HG02973 (cell line): Measurements from ENCODE around the gene PDZD8.
"Not testable (repeated sequence)": the region's sequence is repeated elsewhere in the genome, so short reads cannot be mapped to it uniquely, and the experiment has no call there.

Experiments
- ATAC-seq: cut with Tn5 transposase; IDR thresholded peaks from one replicate; pipeline ENCODE4 v1.9.1; 2021; ENCODE audit warnings: moderate library complexity; ENCODE audit not compliant: unreplicated experiment

The PDZD8 gene

DNA sequence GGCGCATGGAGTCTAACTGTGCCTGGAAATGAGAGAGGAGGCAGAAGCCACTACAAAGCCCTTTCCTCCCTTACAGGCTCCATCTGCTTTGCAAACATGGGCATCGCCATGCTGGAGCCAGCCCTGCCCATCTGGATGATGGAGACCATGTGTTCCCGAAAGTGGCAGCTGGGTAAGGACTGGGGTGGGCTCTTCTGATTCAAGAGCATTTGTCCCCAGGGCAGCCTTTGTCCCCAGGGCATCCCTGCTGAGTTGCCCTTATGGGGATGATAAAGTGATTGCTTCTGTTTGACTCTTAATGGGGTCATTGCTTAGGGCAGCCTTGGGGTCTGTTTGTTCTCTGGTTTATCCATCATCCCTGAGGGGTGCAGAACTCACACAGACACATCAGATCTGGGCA is 117.5 kb downstream of the PDZD8 start:
- no peak for ATAC-seq

DNA sequence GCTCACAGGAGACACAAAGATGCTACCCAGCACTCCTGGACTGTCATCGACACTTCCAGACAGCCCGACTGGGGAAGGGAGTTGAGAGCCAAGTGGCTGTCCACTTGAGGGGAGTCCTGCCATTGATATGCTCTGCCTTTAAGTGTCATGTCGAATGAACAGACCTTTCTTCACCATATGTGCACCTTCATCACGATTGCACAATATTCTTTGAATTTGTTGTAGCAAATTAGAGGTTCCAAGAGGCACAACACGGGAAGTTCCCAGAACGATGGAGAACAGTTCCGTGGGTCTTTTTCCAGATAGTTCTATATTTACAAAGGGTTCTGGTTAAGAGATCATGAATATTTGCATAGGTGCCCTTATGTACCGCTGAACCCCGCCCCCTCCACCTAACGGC is 118.3 kb downstream of the PDZD8 start:
- ATAC-seq, result no peak

DNA sequence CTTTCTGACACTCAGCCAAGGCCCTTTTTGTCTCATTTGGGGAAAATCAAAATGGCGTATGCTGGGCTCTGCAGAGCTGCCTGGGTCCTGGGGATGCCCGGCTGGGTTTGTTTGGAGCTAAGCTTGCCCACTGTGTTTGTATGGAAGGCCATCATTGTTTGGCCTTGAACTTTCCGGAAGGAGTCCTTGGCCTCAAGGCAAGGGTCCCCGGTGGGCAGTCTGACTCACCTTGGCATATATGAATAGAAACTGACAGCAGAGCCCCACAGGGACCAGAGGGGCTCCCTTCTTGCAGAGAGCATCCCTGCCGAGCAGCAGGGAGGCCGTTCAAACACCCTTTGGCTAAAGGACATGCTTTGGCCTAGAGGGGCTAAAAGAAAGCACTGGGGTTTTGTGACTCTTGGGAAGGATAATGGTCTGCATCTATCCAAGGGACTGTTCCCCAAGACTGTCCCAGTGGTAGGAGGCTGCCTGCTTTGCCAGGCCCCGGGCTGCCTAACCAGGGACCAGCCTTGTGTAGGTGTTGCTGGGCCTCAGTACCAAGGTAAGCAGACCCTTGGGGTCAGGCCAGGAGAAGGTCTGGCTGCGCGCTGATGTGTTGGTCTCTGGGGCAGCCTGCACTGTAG is 119.3 kb downstream of the PDZD8 start:
- ATAC-seq, result no peak

DNA sequence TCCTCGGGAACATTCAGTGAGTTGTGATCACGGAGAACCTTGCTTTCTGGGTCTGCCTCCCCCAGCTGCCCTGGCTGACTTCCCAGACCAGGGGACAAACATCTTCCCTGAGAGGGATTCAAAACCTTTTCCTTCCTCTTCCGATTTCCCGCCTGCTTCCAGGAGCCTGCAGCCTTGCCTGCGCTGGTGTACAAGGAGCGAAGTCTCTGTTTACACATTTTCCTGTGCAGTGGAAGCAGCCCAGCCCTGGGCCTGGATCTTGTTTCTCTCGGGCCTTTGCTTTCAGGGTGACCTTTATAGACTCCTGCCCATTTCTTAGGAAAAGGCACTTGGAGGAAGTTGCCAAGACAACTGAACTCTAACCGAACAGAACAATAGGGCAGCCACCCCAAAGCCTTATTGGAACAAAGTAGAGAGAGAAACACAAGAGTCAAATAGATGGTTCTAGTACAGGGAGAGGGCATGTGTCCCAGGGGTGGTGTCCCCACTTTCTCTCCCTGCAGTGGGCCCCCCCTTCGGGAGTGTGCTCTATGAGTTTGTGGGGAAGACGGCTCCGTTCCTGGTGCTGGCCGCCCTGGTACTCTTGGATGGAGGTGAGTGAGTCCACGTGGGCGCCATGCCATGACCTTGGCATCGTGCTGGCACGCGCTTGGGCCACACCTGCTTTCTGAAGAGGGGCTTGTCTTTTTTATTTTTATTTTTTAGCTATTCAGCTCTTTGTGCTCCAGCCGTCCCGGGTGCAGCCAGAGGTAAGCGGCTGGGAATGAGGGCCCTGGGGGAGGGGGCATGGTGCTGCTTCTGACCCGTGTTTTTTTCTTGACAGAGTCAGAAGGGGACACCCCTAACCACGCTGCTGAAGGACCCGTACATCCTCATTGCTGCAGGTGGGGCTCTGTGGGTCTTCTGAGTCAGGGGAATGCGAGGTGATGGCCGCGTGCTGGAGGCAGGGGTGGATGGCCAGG is 120.2 kb downstream of the PDZD8 start:
- no peak for ATAC-seq

DNA sequence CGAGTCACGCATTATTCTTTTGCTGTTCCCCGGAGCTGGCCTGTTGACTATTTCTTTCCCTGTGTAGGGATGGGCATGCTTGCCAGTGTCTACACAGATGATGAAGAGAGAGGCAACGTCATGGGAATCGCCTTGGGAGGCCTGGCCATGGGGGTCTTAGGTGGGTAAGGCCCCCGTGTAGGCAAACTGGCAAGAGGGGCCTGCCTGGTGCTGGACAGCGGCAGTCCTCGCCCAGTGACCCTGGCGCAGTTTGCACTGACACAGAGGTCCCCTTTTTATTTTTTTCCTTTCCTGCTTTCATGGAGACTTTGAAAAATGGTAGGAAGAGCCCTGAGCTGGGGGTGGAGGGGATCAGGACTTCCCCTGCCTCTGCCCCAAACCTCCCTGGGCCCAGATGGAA is 120.9 kb downstream of the PDZD8 start:
- no peak for ATAC-seq

DNA sequence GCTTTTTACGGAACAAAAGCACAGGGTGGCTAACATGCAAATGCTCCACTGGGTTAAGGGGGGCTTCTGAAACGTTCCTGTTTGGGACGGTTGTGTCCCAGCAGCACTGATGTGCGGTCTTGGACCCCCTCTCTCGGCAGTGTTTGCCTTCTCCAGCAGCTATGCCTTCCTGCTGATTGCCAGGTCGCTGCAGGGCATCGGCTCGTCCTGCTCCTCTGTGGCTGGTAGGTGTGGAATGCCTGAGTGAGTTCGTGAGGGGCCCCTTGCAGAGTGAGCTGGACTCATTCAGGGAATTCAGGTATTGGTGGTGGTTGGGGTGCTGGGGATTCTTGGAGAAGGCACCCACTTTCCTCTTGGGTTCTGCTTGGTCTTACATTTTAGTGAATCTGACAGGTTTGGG is 121.3 kb downstream of the PDZD8 start:
- ATAC-seq, result no peak

DNA sequence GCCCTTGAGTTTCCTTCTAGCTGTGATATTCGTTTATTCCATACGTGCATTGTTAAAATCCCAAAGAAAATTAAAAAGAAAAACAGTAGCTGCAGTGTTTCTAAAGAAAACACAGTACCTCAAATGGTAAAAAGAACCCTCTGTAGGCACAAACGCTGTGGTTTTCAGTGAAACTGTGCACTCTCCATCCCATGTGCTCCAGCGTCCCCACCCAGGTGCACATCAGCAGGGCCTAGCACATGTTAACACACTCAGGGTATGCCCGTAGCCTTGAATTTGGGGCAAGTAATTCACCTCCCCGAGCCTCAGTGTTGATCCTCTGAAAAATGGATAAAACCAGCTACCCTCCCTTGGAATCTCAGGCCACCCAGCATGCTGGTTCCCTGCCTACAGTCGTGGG is 124.8 kb downstream of the PDZD8 start:
- no peak for ATAC-seq

DNA sequence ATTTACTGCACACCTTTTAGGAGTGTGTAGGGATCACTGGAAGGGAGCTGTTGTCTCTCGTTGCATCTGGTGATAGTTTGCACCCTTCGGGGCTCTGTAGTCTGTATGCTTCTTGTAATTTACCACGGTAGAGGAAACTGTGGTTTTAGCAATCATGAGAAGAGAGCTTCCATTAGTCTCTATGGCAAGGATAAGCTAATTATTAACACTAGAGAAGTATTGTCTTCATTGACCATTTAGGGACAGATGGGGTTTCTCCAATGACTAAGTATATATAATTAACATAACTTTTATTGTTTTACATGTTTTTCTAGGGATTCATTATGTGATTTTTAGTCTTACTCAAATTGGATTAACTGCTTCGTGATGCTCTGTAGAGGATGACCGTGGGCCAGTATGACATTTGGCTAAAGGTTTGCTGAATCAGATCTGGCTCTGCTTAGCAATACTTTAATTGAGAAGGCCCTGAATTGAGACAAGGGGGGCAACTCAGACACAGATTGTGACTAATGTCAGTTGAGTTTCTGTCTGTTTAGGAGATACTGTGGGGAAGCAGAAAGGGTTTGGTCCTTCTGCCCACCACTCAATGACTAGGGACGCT is 125.6 kb downstream of the PDZD8 start:
- no peak for ATAC-seq

DNA sequence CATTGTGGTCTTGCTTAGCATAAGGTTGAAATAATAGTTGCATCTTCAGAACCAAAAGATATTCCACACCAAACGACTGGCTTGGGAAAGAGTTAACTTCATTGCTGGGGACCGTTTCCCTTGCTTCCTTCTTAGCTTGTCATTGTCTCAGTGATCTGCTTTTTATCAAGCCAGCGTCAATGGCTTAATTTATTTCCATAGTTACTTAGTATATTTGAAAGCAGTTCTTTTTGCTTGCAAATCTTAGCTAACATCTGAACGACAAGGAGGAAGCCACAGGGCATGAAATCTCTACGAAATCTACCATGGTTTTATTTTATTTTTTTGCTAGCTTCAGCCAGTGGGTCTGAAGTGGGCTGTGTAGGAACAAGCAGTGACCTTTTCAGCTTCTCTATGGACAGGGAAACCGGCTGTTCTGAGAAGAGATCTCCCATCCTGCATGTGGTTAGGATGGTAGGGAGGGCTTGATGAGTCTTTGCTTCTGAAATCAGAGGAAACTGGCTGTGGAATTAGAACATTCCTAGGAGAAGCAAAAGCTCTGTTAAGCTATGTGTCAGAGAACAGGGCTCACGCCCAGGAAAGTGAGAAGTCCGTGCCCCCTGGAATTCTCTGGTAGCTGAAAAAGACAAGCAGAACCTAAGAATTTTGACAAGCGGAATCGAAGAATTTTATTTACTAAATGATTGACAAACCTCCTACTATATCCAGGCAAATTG is 126.3 kb downstream of the PDZD8 start:
- no peak for ATAC-seq

DNA sequence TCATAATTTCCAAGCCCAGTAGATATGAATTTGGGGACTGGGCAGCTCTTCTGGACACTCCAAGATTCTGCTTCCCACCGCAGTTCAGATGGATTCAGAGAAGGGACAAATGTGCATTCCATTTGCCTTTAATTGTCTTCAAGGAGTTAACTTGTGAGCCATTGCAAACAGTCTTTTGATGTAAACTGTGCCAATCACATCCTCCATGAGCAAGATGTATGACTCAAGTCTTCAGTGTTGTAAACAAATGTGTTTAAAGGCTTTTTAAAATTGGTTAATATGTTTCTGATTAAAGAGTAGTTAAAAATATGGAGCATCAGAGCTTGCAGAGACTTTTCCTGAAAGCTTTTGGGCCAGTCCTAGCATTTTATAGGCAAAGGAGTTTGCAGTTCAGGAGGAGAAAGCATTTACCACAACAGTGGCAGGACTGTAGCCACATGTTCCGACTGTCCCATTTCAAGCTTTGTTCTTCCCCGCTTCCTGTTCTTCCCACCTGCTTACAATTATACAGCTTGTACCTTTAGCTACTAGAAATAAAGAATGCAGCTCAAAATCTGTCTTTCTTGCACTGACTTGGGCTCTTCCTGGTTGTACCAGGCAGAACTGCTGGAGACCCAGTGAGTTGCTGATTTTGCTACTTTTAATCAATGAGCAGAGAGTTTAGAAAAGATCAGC is 128.1 kb downstream of the PDZD8 start:
- ATAC-seq, result no peak

DNA sequence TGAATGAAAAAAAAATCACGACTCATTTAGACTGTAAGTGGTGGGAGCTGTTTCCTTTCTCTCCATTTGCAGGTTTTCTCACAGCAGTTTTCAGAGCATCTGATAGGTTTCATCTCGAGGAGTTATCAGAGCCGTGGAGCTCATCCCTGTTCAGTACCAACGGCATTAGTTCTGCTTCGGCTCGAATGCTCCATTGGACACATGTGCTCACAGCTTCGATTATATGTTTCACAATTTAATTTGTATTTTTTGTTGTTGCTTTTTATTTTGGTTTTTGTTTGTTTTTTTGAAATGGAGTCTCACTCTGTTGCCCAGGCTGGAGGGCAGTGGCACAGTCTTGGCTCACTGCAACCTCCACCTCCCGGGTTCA is 132.8 kb downstream of the PDZD8 start:
- ATAC-seq, result no peak

DNA sequence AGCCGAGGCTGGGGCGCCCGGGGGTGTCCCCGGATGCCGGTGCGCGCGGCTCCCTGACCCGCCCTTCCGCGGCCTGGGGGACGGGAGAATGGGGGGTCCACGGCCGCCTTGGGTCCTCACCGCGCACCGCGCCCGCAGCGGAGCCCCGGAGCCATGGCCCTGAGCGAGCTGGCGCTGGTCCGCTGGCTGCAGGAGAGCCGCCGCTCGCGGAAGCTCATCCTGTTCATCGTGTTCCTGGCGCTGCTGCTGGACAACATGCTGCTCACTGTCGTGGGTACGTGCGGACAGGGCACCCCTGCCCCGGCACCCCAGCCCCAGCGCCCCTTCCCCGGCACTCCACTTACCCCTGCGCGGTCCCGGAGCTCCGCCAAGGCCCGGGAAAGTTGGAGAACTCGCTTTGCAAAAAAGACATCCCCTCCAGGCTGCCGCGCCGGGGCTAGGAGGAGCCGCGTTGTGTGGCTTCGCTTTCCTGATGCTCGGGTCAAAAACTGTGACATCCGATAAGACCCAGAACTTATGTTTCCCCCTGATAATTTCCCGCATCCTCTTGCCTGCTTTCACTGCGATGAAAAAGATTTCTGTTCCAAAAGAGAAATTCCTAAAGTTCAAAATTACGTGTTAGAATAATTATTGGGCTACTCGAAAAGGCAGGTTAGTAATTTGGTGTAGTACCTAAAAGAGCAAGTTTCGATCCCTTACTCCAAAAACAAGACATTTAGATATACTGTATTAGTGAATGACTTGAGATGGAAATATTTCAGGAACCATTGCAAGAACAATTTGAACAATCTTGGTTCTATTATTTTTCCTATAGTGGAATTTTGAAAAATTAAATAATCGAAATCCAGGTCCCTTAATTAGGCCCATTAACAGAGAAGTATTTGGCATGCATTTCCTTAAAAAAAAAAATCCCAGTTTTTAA is 133.4 kb downstream of the PDZD8 start:
- ATAC-seq, result no peak

DNA sequence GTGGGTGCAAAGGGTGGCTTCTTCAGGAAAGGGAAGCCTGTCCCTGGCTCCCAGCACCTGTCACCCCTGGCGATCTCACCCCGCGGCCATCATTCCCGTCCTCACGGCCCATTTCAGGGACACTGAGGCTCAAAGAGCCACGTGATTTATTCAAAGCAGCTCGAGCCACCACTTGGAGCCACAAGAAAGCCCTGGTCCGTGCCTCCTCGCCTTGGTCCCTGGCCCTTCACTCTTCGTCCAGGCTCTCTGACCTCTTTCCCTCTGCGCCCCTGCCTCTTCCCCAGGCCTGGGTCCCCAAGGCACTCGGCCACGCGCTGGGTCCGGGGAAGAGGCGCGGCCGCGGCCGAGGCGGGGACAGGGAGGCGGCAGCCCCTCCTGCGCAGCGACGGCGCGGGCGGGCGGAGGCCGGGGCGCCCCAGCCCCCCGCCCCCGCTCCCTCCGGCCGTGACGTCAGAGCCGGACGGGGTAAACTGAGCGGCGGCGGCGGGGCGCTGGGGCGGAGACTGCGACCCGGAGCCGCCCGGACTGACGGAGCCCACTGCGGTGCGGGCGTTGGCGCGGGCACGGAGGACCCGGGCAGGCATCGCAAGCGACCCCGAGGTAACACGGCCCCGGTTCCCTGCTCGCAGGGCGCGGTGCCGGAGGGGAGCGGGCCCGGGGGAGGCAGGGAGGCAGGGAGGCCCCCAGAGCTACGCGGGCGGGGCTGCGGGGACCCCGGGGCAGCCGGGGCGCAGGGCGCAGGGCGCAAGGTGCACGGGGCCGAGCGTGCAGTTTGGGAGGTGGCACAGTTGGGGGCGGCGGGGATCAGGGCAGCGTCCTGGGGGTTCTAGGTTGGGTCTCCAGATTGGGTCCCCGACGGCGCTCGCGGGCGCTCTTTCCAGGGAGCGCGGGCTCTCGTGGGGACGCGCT is 134.4 kb downstream of the PDZD8 start, which contains the start of gene SLC18A2:
SLC18A2 (plus strand) TSS at position 494 of the 909 bp plus-strand sequence. CDS start 580 bp downstream, outside the sequence.
- ATAC-seq, result no peak

DNA sequence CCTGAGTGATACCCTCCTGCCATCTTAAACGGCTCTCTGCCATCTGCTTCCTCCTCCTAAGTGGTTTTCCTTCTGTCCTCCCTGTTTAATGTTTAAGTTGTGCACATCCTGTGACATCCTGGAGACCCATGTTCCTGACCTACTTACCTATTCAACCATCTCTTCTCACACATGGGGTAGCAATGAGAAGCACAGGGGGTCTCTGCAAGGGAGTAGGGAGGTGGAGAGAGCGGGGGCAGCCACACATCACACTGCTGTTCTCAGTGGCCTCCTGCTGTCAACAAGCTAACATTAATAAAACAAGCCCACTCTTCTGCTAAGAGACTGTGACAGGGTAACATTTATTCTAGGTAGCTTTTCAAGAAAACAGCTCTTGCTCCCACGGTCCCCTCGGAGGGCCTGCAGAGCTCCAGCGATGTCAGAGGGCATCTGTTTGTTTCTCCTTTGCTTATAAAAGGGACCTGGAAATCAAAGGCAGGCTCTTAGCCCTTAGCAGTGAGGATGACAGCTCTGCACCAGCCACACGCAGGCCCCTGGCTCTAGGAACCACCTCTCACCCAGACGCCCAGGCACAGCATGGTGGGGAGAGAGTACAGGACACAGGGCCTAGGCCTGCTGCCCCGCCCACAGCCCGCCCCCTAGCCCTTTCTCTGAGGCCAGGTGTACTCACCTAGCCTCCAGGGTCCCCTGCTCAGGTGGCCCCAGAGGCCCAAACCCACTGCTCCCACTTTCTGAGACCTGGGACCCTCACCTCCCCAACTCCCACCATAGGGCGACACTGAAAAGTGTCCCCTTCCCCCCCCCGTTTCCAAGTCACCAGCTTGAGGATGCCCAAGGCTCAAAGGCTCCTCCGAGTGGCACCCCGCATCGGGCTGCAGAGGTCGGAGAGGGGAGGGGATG is 135.3 kb downstream of the PDZD8 start:
- ATAC-seq, result no peak

DNA sequence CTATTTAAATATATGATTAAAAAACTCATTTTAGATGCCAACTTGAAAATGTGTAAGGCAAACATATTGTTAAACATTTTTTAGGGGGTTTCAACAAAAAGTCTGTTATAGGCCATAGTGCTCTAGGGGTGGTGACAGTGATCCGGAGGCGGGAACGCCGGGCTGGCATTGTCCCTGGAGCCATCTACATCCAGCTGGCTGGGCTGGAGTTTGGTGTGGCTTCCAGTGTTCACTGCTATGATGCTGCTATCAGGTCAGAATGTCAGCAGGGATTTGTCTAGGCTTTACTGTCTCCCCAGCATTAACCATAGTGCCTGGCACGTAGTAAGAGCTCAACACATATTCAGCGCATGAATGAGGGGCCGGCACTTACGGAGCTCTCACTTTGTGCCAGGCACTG is 136.2 kb downstream of the PDZD8 start:
- no peak for ATAC-seq

DNA sequence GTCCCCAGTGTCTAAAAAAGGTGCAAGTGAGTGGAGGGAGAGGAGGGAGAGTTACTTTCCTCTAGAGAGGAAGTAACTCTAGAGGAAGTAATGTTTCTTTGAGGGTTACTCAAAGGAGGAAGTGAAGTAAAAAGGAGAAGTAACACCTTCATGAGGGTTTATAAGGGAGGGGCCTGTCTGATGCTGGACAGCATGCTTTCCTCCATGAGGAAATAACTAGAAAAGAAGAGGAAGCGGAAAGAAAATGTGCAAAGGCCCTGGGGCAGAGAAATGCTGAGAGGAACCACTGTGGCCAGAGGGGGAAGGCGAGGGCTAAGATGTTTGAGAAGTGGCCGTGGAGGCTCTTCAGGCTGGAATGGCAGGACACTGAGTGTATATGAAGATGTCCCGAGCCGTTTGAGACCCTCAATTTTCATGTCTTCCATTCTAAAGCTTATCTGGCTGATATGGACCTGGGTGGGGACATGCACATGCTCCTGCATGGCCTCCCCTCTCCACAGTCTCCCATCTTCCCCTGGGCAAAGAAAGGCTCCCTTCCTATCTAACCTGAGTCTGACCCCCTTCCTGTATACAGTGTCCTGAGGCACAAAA is 137.7 kb downstream of the PDZD8 start:
- peak; percentile 75 for ATAC-seq

DNA sequence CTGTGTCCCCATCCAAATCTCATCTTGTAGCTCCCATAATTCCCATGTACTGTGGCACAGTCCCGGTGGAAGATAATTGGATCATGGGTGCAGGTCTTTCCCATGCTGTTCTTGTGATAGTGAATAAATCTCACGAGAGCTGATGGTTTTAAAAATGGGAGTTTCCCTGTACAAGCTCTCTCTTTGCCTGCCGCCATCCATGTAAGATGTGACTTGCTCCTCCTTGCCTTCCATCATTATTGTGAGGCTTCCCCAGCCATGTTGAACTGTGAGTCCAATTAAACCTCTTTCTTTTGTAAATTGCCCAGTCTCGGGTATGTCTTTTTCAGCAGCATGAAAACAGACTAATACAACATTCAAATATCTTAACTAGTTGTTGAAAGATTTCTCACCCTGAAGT is 145.1 kb downstream of the PDZD8 start:
- not testable (repeated sequence) for ATAC-seq
